CD4-positive, alpha-beta T cell (primary cell): ENCODE data around the gene STEAP1. TPM values are rescaled to one million over a fixed set of nuclear protein-coding genes. Genes with fewer than 3 reads are reported as not detected.
"Not testable (repeated sequence)": the region's sequence is repeated elsewhere in the genome, so short reads cannot be mapped to it uniquely, and the experiment has no call there.

Experiments
- ATAC-seq: fragments of 200-7000 bp; cut with Tn5 transposase; one replicate; pipeline ENCODE4 v1.10.0; 2022; ENCODE audit warnings: mild to moderate bottlenecking; ENCODE audit not compliant: poor library complexity
- CTCF ChIA-PET: fragments of 350-600 bp; sonication (Branson Sonifier 250); formaldehyde crosslinking; loops from one replicate; lab custom pipeline; 2021; ENCODE audit warnings: antibody characterized with exemption, inconsistent platforms; lab: Charles Lee
- POLR2A ChIA-PET: fragments of 350-600 bp; sonication (Branson Sonifier 250); formaldehyde crosslinking; loops from one replicate; lab custom pipeline; 2021; ENCODE audit warnings: antibody characterized with exemption, inconsistent platforms; lab: Charles Lee
- DNase-seq, 14 experiments: peaks; one replicate each; pipeline ENCODE4 v3.0.0-alpha.2; 2013 to 2020; ENCODE audit warnings: mixed read lengths in 2 of 14
- H3K27ac ChIP-seq, 2 donors: one replicate each; pipeline versions ENCODE4 v1.5.1 to v1.7.0; 2013; ENCODE audit warnings: low read length in 2 of 2, low read depth in 1 of 2, mild to moderate bottlenecking in 1 of 2
- H3K27me3 ChIP-seq, 2 experiments: 1 replicate in 1 of 2; 2 replicates in 1 of 2; pipeline versions ENCODE4 v1.6.1 to v1.7.0; 2013; ENCODE audit warnings: low read length in 2 of 2, control low read depth in 1 of 2, mild to moderate bottlenecking in 1 of 2, moderate library complexity in 1 of 2; ENCODE audit not compliant: insufficient read depth in 2 of 2, control insufficient read depth in 1 of 2
- H3K36me3 ChIP-seq: one replicate; pipeline ENCODE4 v1.6.1; 2013; ENCODE audit warnings: low read length, control low read depth; ENCODE audit not compliant: insufficient read depth
- H3K4me1 ChIP-seq: one replicate; pipeline ENCODE4 v1.6.1; 2013; ENCODE audit warnings: low read length, control low read depth; ENCODE audit not compliant: insufficient read depth
- H3K4me3 ChIP-seq: one replicate; pipeline ENCODE4 v1.5.1; 2013; ENCODE audit warnings: mild to moderate bottlenecking, low read length, moderate library complexity
- H3K9me3 ChIP-seq, 2 experiments: 1 replicate in 1 of 2; 2 replicates in 1 of 2; pipeline versions ENCODE4 v1.6.1 to v1.7.0; 2013; ENCODE audit warnings: low read length in 2 of 2, mild to moderate bottlenecking in 2 of 2, control low read depth in 1 of 2, moderate library complexity in 1 of 2; ENCODE audit not compliant: control insufficient read depth in 1 of 2, insufficient read depth in 1 of 2
- H3K27ac Mint-ChIP-seq: one replicate; pipeline ENCODE4 v1.8.0; 2020; ENCODE audit warnings: mixed read lengths
- H3K27me3 Mint-ChIP-seq: one replicate; pipeline ENCODE4 v1.8.0; 2021; ENCODE audit warnings: mixed read lengths
- H3K36me3 Mint-ChIP-seq: one replicate; pipeline ENCODE4 v1.8.0; 2021; ENCODE audit warnings: low read depth, mixed read lengths
- H3K4me1 Mint-ChIP-seq: one replicate; pipeline ENCODE4 v1.8.0; 2021; ENCODE audit warnings: low read depth, mixed read lengths
- H3K4me3 Mint-ChIP-seq: one replicate; pipeline ENCODE4 v1.8.0; 2020; ENCODE audit warnings: mild to moderate bottlenecking, mixed read lengths
- H3K9me3 Mint-ChIP-seq: one replicate; pipeline ENCODE4 v1.8.0; 2020; ENCODE audit warnings: mixed read lengths
- intact Hi-C, 2 experiments: fragments of 100-400 bp; cut with DNase I in 1 of 2; cut with micrococcal nuclease in 1 of 2; formaldehyde crosslinking; loops; one replicate each; pipeline versions ENCODE4 v1.15.1 to v1.9.0; 2023 to 2025; cut with DNase I, micrococcal nuclease
- polyA plus RNA-seq, 2 donors: library from polyadenylated mRNA; unstranded; fragments of 120-200 nt; gene quantifications; one replicate each; pipeline ENCODE4 v1.2.1, GENCODE V29; 2013
- total RNA-seq, 174 experiments: library from RNA in 2 of 174; stranded (reverse) in 2 of 174; gene quantifications; one replicate each; pipeline ENCODE4 v1.2.3 and lab custom pipeline; 2021 to 2026
- TF ChIP-seq, protein P1 (sequence below): fragments of 200-600 bp; IDR thresholded peaks from one replicate; pipeline ENCODE4 v1.8.0; 2022; ENCODE audit warnings: antibody characterized with exemption, mild to moderate bottlenecking

Gene STEAP1
- total RNA-seq (not detected), total RNA-seq (lab: John Stamatoyannopoulos, UW) (0 to 1.7 (median 0) reads per million in 172 experiments)
- polyA plus RNA-seq (2013, experiment 1 of 2), result not detected
- polyA plus RNA-seq (2013, experiment 2 of 2), result 0.08 TPM

- not testable (repeated sequence) for H3K27me3 ChIP-seq, H3K9me3 Mint-ChIP-seq, H3K4me1 Mint-ChIP-seq, H3K27ac ChIP-seq, H3K36me3 Mint-ChIP-seq, H3K27ac Mint-ChIP-seq, H3K9me3 ChIP-seq, H3K36me3 ChIP-seq, H3K4me1 ChIP-seq
- Mint-ChIP-seq H3K27me3 (peaks cover 43% of the 10 kb centered on the region), H3K4me3 (peak within 1 kb of the TSS; percentile 18)
- peak within 1 kb of the TSS; percentile 54 for H3K4me3 ChIP-seq
- ATAC-seq (peak; percentile 93), DNase-seq (peak; percentile 68 to 90 (median 81))
- intact Hi-C loops, result loop anchor here (1.0 to 2.0 kb wide), 2 partner anchors 109 to 273 kb away; no protein-coding TSS in a partner anchor
- TF ChIP-seq, protein P1, sequence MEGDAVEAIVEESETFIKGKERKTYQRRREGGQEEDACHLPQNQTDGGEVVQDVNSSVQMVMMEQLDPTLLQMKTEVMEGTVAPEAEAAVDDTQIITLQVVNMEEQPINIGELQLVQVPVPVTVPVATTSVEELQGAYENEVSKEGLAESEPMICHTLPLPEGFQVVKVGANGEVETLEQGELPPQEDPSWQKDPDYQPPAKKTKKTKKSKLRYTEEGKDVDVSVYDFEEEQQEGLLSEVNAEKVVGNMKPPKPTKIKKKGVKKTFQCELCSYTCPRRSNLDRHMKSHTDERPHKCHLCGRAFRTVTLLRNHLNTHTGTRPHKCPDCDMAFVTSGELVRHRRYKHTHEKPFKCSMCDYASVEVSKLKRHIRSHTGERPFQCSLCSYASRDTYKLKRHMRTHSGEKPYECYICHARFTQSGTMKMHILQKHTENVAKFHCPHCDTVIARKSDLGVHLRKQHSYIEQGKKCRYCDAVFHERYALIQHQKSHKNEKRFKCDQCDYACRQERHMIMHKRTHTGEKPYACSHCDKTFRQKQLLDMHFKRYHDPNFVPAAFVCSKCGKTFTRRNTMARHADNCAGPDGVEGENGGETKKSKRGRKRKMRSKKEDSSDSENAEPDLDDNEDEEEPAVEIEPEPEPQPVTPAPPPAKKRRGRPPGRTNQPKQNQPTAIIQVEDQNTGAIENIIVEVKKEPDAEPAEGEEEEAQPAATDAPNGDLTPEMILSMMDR, result peak; percentile 76
- POLR2A ChIA-PET, result interaction anchor here (1.9 kb wide), 1 partner anchor 274 kb away, joined by 6 read pairs; no protein-coding TSS in a partner anchor
- CTCF ChIA-PET, result interaction anchor here (0.7 to 2.8 kb wide), 7 partner anchors 107 to 275 kb away, joined by 3 to 33 read pairs (median 3); no protein-coding TSS in a partner anchor
Observed at GRCh38 chr7:90153943-90154771, at the start of gene STEAP1. TSS of gene STEAP1 (plus strand) at chr7:90154469. CDS start at chr7:90159789, 5,320 bp downstream.

DNA sequence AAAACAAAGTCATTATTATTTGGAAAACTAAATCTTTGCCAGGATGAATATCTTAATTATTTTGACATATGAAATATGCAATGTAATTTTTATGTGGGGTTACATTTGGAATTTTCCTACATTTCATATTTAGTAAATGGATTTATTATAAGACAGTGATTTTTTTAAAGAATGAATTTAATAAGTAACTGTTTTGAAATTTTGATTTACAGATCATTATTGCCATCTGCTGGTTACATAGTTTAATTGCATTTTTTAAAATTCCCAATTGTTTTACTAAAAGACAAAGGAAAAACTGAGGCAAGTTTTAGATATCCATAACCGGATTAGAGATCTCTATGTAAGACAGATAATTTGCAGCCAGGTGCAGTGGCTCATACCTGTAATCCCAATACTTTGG lies 39.3 kb upstream of the STEAP1 start:
- H3K4me3 Mint-ChIP-seq, intact Hi-C loops, H3K9me3 ChIP-seq: not testable (repeated sequence)

GRCh38 chr7:90118551-90119177 lies 35.6 kb upstream of the STEAP1 start:
- H3K27ac Mint-ChIP-seq, H3K4me1 Mint-ChIP-seq, intact Hi-C loops, ATAC-seq, H3K9me3 ChIP-seq, H3K27ac ChIP-seq, POLR2A ChIA-PET, H3K36me3 ChIP-seq, H3K4me1 ChIP-seq, CTCF ChIA-PET, H3K9me3 Mint-ChIP-seq, H3K36me3 Mint-ChIP-seq, H3K27me3 ChIP-seq: not testable (repeated sequence)
- H3K4me3 Mint-ChIP-seq, result peak overlapping the region; percentile 56
- peak in 2 of 14 experiments; percentile 3 to 4 for DNase-seq
- H3K4me3 ChIP-seq, result peak overlapping the region; percentile 31
- peaks cover 26% of the 10 kb centered on the region for H3K27me3 Mint-ChIP-seq

More for the DNA sequence above, 39.3 kb upstream of the STEAP1 start:
- H3K4me1 Mint-ChIP-seq, H3K27me3 ChIP-seq, H3K36me3 ChIP-seq, ATAC-seq, H3K27ac ChIP-seq, H3K4me1 ChIP-seq, DNase-seq, H3K4me3 ChIP-seq, H3K27ac Mint-ChIP-seq, H3K36me3 Mint-ChIP-seq, POLR2A ChIA-PET, CTCF ChIA-PET, H3K9me3 Mint-ChIP-seq: not testable (repeated sequence)
- TF ChIP-seq, protein P1, result peak; percentile 14
- peaks cover 21% of the 10 kb centered on the region for H3K27me3 Mint-ChIP-seq
